Endothelial cell (in vitro differentiated cells): ENCODE measurements around the gene RNASE1. TPM values are rescaled to one million over a fixed set of nuclear protein-coding genes. Genes with fewer than 3 reads are reported as not detected.

Experiments used
- DNase-seq: peaks from one replicate; pipeline ENCODE4 v3.0.0; 2021; ENCODE audit warnings: low spot score
- H3K27ac Mint-ChIP-seq: one replicate; pipeline ENCODE4 v1.8.0; 2021; ENCODE audit warnings: mixed read lengths, inconsistent platforms; ENCODE audit not compliant: unreplicated experiment
- H3K27me3 Mint-ChIP-seq: one replicate; pipeline ENCODE4 v1.8.0; 2021; ENCODE audit warnings: mild to moderate bottlenecking, moderate library complexity, mixed read lengths, inconsistent platforms; ENCODE audit not compliant: unreplicated experiment
- H3K36me3 Mint-ChIP-seq: one replicate; pipeline ENCODE4 v1.8.0; 2021; ENCODE audit warnings: mild to moderate bottlenecking, low read depth, mixed read lengths, inconsistent platforms; ENCODE audit not compliant: unreplicated experiment
- H3K4me1 Mint-ChIP-seq: one replicate; pipeline ENCODE4 v1.8.0; 2021; ENCODE audit warnings: mild to moderate bottlenecking, mixed read lengths, inconsistent platforms; ENCODE audit not compliant: unreplicated experiment
- H3K4me3 Mint-ChIP-seq: one replicate; pipeline ENCODE4 v1.8.0; 2021; ENCODE audit warnings: mild to moderate bottlenecking, mixed read lengths, inconsistent platforms; ENCODE audit not compliant: unreplicated experiment
- H3K9me3 Mint-ChIP-seq: one replicate; pipeline ENCODE4 v1.8.0; 2021; ENCODE audit warnings: mixed read lengths, inconsistent platforms; ENCODE audit not compliant: unreplicated experiment
- total RNA-seq: library from RNA; stranded (reverse); fragmentation: NEBNext Ultra II Directional; extraction: Animal tissue kit (Norgen Biotek cat#: 25700); gene quantifications from one replicate; pipeline ENCODE4 v1.2.1, GENCODE V29; 2021; ENCODE audit not compliant: unreplicated experiment
- TF ChIP-seq, protein P1 (sequence below): fragments of 200-600 bp; sonication (generic); IDR thresholded peaks from one replicate; pipeline ENCODE4 v1.5.0; 2021; ENCODE audit warnings: antibody characterized with exemption; ENCODE audit not compliant: unreplicated experiment

The RNASE1 gene
- total RNA-seq, 1 donor from 2014 or later, result 31.6 TPM

DNA sequence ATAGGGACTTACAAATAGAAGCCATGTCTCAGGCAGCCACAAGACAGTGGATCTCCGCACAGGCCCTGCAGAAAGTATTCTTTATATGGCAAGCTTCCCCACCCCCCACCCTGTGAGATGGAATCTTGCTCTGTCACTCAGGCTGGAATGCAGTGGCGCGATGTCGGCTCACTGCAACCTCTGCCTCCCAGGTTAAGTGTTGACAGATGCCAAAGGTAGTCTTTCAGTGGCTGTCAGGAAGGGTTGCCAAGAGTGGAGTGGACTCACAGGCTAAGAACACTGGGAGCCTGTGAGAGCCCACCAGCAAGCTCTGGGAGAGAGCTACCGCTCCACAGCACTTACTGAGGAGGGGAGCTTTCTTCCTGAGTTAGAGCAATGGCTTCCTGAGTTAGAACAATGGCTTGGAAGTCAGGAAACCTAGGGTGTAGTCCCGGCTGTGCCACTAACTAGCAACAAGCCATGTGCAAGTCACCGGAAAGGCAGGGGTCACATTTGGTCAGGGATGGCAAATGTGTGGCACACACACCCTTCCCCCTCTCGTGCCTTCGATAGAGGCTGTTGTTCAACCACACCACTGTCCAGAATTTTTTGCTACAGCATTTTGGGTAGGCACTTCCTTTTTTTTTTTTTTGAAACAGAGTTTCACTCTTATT is 2.6 kb downstream of the RNASE1 start:
- TF ChIP-seq, protein P1, sequence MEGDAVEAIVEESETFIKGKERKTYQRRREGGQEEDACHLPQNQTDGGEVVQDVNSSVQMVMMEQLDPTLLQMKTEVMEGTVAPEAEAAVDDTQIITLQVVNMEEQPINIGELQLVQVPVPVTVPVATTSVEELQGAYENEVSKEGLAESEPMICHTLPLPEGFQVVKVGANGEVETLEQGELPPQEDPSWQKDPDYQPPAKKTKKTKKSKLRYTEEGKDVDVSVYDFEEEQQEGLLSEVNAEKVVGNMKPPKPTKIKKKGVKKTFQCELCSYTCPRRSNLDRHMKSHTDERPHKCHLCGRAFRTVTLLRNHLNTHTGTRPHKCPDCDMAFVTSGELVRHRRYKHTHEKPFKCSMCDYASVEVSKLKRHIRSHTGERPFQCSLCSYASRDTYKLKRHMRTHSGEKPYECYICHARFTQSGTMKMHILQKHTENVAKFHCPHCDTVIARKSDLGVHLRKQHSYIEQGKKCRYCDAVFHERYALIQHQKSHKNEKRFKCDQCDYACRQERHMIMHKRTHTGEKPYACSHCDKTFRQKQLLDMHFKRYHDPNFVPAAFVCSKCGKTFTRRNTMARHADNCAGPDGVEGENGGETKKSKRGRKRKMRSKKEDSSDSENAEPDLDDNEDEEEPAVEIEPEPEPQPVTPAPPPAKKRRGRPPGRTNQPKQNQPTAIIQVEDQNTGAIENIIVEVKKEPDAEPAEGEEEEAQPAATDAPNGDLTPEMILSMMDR, result no peak
- H3K27ac Mint-ChIP-seq, result peak overlapping the region; percentile 100
- H3K4me3 Mint-ChIP-seq, result peak overlapping the region; percentile 81

DNA sequence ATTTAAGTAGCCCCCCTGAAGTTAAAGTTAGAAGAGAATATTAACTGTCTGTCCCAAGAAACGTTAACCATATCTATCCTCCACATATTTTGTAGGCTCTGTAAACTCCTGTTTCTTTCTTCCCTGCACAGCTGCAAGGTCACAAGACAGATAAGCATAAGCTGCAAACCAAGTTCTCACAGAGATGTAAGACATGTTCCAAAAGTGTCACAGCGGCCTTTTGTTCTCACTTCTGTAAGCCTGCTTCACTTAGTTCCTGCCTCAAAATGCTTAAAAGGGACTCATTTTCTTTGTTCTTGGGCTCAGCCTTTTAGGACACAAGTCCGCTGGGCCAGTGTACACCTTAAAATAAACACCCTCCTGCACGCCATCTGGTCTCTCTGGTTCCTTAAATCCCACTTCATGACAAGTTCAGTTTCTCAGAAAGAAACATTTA is 3.2 kb downstream of the RNASE1 start:
- TF ChIP-seq, protein P1, result no peak
- H3K27me3 Mint-ChIP-seq, result peaks cover 8% of the 10 kb centered on the region
- peaks cover 8% of the 10 kb centered on the region for H3K36me3 Mint-ChIP-seq
- H3K4me1 Mint-ChIP-seq, result peaks cover 49% of the 10 kb centered on the region
- DNase-seq, result no peak
- peak overlapping the region; percentile 81 for H3K4me3 Mint-ChIP-seq
- H3K9me3 Mint-ChIP-seq, result no peaks in the 10 kb centered on the region
- peak overlapping the region; percentile 100 for H3K27ac Mint-ChIP-seq

More for the DNA sequence above, 2.6 kb downstream of the RNASE1 start:
- DNase-seq, result peak; percentile 44
- peaks cover 8% of the 10 kb centered on the region for H3K27me3 Mint-ChIP-seq
- H3K9me3 Mint-ChIP-seq, result no peaks in the 10 kb centered on the region
- peaks cover 8% of the 10 kb centered on the region for H3K36me3 Mint-ChIP-seq
- H3K4me1 Mint-ChIP-seq, result peaks cover 47% of the 10 kb centered on the region

DNA sequence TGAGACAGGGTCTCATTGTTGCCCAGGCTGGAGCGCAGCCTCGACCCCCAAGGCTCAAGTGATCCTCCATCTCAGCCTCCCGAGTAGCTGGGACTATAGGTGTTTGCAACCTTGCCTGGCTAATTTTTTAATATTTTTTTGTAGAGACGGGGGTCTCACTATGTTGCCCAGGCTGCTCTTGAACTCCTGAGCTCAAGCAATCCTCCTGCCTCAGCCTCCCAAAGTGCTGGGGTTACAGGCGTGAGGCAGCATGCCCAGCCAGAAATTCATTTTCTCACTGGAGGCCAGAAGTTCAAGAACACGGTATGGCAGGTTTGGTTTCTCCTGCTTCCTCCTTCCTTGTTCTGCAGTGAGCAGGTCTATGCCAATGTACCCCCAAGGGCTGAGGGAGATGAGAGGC is 3.7 kb downstream of the RNASE1 start:
- H3K9me3 Mint-ChIP-seq, result no peaks in the 10 kb centered on the region
- no peak overlapping the region for H3K4me3 Mint-ChIP-seq
- peaks cover 49% of the 10 kb centered on the region for H3K4me1 Mint-ChIP-seq
- peaks cover 8% of the 10 kb centered on the region for H3K36me3 Mint-ChIP-seq
- H3K27me3 Mint-ChIP-seq, result peaks cover 8% of the 10 kb centered on the region
- DNase-seq, result no peak
- TF ChIP-seq, protein P1, result no peak
- H3K27ac Mint-ChIP-seq, result peak overlapping the region; percentile 100

DNA sequence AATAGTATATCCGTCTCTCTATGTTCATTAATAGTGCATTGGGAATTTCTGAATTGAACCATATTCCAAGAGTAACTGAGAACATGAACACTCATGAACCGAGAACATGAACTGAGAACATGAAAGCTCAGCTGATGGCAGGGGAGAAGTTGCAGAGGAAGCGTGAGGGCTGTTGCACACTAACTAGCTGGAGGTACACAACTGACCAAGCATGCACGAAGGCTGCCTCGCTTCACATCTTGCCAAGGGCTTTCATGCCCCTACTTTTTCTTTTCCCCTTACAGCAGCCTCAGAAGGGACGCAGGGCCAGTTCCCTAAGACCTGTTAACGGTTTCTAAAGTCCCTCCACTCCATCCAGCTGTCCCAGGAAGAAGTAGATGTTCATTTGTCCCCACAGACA is 4.3 kb downstream of the RNASE1 start:
- no peak for DNase-seq
- H3K27ac Mint-ChIP-seq, result peak overlapping the region; percentile 83
- H3K36me3 Mint-ChIP-seq, result peaks cover 8% of the 10 kb centered on the region
- no peaks in the 10 kb centered on the region for H3K9me3 Mint-ChIP-seq
- peaks cover 45% of the 10 kb centered on the region for H3K4me1 Mint-ChIP-seq
- H3K27me3 Mint-ChIP-seq, result peaks cover 8% of the 10 kb centered on the region
- H3K4me3 Mint-ChIP-seq, result no peak overlapping the region
- TF ChIP-seq, protein P1, result no peak

DNA sequence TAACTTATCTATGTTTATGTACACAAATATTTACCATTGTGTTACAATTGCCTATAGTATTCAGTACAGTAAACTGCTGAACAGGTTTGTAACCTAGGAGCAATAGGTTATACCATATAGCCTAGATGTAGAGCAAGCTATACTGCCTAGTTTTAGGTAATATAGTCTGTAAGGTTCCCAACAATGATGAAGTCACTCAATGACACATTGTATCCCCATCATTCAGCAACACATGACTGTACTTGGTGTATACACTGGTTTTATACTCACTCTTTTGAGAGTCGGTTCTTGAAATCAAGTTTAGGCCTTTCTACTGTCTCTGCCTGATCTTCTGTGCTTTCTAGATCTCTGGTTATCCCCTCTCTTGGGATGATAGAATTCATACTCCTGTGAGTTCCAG is 5.5 kb downstream of the RNASE1 start:
- Mint-ChIP-seq H3K27ac (no peak overlapping the region), H3K27me3 (peaks cover 6% of the 10 kb centered on the region), H3K36me3 (peaks cover 8% of the 10 kb centered on the region), H3K4me3 (no peak overlapping the region), H3K4me1 (peaks cover 38% of the 10 kb centered on the region), H3K9me3 (no peaks in the 10 kb centered on the region)
- DNase-seq, result no peak
- TF ChIP-seq, protein P1, result no peak
